HCT116 (cell line): ENCODE results near the gene SNED1. TPM values are rescaled to one million over a fixed set of nuclear protein-coding genes. Genes with fewer than 3 reads are reported as not detected.

Experiments
- ATAC-seq: fragments of 200-7000 bp; cut with Tn5 transposase; 2 replicates; pipeline ENCODE4 v1.9.1; 2020; ENCODE audit warnings: mild to moderate bottlenecking, moderate library complexity
- BruUV-seq: library from RNA; stranded (reverse); fragments of 400-500 nt; replicated peaks from 2 replicates; lab custom pipeline; 2021; lab: Mats Ljungman, UMichigan
- CTCF ChIA-PET: fragments of 300-600 bp; sonication (Branson Sonifier 250); formaldehyde crosslinking; loops from one replicate; lab custom pipeline; 2021; ENCODE audit warnings: antibody characterized with exemption; lab: Charles Lee
- POLR2A ChIA-PET: fragments of 300-600, 350-600 bp; sonication (Branson Sonifier 250); formaldehyde crosslinking; loops from one replicate; lab custom pipeline; 2021; ENCODE audit warnings: antibody characterized with exemption; lab: Charles Lee
- RAD21 ChIA-PET, 2 experiments: fragments of 300-600 bp; sonication (Branson Sonifier 250); formaldehyde crosslinking; loops; one replicate each; lab custom pipeline; 2023; ENCODE audit warnings: low total read pairs in 2 of 2; ENCODE audit not compliant: uncharacterized antibody in 2 of 2, unreplicated experiment in 2 of 2, low non-redundant PET in 1 of 2; lab: Charles Lee
- DNase-seq: peaks from one replicate; pipeline ENCODE4 v3.0.0-alpha.2; 2010; ENCODE audit warnings: low read depth, low spot score
- H2AFZ ChIP-seq: fragments of 200-600 bp; shearing (Covaris generic), sonication (generic); 2 replicates; pipeline ENCODE4 v1.6.1; 2017; ENCODE audit warnings: low read depth, mixed run types, mixed read lengths, antibody characterized with exemption, low read length; ENCODE audit not compliant: poor library complexity, severe bottlenecking
- H3K27ac ChIP-seq: 2 replicates; pipeline ENCODE4 v1.5.1; 2012; ENCODE audit warnings: low read depth, low read length
- H3K27me3 ChIP-seq: fragments of 200-600 bp; sonication (generic); 2 replicates; pipeline ENCODE4 v1.6.1; 2016; ENCODE audit warnings: mixed run types, low read length, mixed read lengths; ENCODE audit not compliant: insufficient read depth
- H3K36me3 ChIP-seq, 2 experiments: fragments of 200-500 bp in 1 of 2; fragments of 200-600 bp in 1 of 2; sonication (Bioruptor generic) in 1 of 2; sonication (generic) in 1 of 2; 2 replicates each; pipeline versions ENCODE4 v1.5.1 to v1.6.1; 2014 to 2016; ENCODE audit warnings: low read length in 2 of 2, inconsistent platforms in 1 of 2, mixed read lengths in 1 of 2, mixed run types in 1 of 2; ENCODE audit not compliant: insufficient read depth in 2 of 2, control insufficient read depth in 1 of 2
- H3K4me1 ChIP-seq, 2 experiments: fragments of 200-600 bp in 1 of 2; sonication (generic) in 1 of 2; 2 replicates each; pipeline versions ENCODE4 v1.5.1 to v1.6.1; 2012 to 2017; ENCODE audit warnings: low read length in 2 of 2, inconsistent platforms in 1 of 2, mild to moderate bottlenecking in 1 of 2, mixed read lengths in 1 of 2, mixed run types in 1 of 2, moderate library complexity in 1 of 2; ENCODE audit not compliant: insufficient read depth in 2 of 2, control insufficient read depth in 1 of 2
- H3K4me2 ChIP-seq: fragments of 200-600 bp; sonication (generic); 2 replicates; pipeline ENCODE4 v1.6.1; 2017; ENCODE audit warnings: mixed run types, low read length, mixed read lengths
- H3K4me3 ChIP-seq, 2 experiments: fragments of 200-600 bp in 1 of 2; sonication (generic) in 1 of 2; replicated peaks in 1 of 2; 2 replicates each; pipeline ENCODE4 v1.5.1; 2011 to 2016; ENCODE audit warnings: low read length in 2 of 2, control low read depth in 1 of 2, low read depth in 1 of 2, mild to moderate bottlenecking in 1 of 2, mixed read lengths in 1 of 2, mixed run types in 1 of 2
- H3K79me2 ChIP-seq: fragments of 200-600 bp; sonication (generic); 2 replicates; pipeline ENCODE4 v1.6.1; 2017; ENCODE audit warnings: mild to moderate bottlenecking, mixed run types, low read length, moderate library complexity, mixed read lengths; ENCODE audit not compliant: insufficient read depth
- H3K9ac ChIP-seq: fragments of 200-600 bp; sonication (generic); 2 replicates; pipeline ENCODE4 v1.6.1; 2016; ENCODE audit warnings: low read length, mixed read lengths
- H3K9me2 ChIP-seq: fragments of 200-600 bp; sonication (generic), shearing (Covaris generic); 2 replicates; pipeline ENCODE4 v1.6.1; 2017; ENCODE audit warnings: mixed run types, mild to moderate bottlenecking, moderate library complexity; ENCODE audit not compliant: insufficient read depth
- H3K9me3 ChIP-seq, 2 experiments: fragments of 200-500 bp in 1 of 2; fragments of 200-600 bp in 1 of 2; sonication (Bioruptor generic) in 1 of 2; sonication (generic) in 1 of 2; 2 replicates each; pipeline ENCODE4 v1.6.1; 2014 to 2017; ENCODE audit warnings: low read length in 2 of 2, mixed read lengths in 2 of 2, inconsistent platforms in 1 of 2, low read depth in 1 of 2, mild to moderate bottlenecking in 1 of 2, mixed run types in 1 of 2, moderate library complexity in 1 of 2; ENCODE audit not compliant: control insufficient read depth in 1 of 2, insufficient read depth in 1 of 2
- H4K20me1 ChIP-seq: fragments of 200-600 bp; sonication (generic), shearing (Covaris generic); 2 replicates; pipeline ENCODE4 v1.6.1; 2017; ENCODE audit warnings: mixed run types, mild to moderate bottlenecking, moderate library complexity; ENCODE audit not compliant: insufficient read depth
- CBX3 ChIP-seq: IDR thresholded peaks from 2 replicates; pipeline ENCODE4 v1.6.1; 2012; ENCODE audit warnings: low read depth
- CEBPB ChIP-seq: IDR thresholded peaks from 2 replicates; pipeline ENCODE4 v1.6.1; 2012; ENCODE audit warnings: low read depth
- EGR1 ChIP-seq: IDR thresholded peaks from 2 replicates; pipeline ENCODE4 v1.6.1; 2012; ENCODE audit warnings: low read depth
- ELF1 ChIP-seq: IDR thresholded peaks from 2 replicates; pipeline ENCODE4 v1.6.1; 2012; ENCODE audit warnings: low read depth, borderline replicate concordance
- EZH2 ChIP-seq: fragments of 200-600 bp; sonication (generic); IDR thresholded peaks from 2 replicates; pipeline ENCODE4 v1.6.1; 2017; ENCODE audit warnings: antibody characterized with exemption, mixed run types
- EZH2phosphoT487 ChIP-seq: fragments of 200-600 bp; IDR thresholded peaks from 2 replicates; pipeline ENCODE4 v1.6.1; 2018; ENCODE audit warnings: antibody characterized with exemption, borderline replicate concordance
- JUND ChIP-seq: IDR thresholded peaks from 2 replicates; pipeline ENCODE4 v1.6.1; 2012
- POLR2A ChIP-seq: IDR thresholded peaks from 2 replicates; pipeline ENCODE4 v1.7.0; 2011; ENCODE audit warnings: borderline replicate concordance; ENCODE audit not compliant: insufficient read depth, insufficient read length; ENCODE audit errors: extremely low read depth
- POLR2AphosphoS5 ChIP-seq: IDR thresholded peaks from 2 replicates; pipeline ENCODE4 v1.6.1; 2011; ENCODE audit warnings: mild to moderate bottlenecking, low read depth, low read length, moderate library complexity
- RAD21 ChIP-seq: IDR thresholded peaks from 2 replicates; pipeline ENCODE4 v1.6.1; 2012; ENCODE audit warnings: low read depth, mild to moderate bottlenecking
- SIN3A ChIP-seq: IDR thresholded peaks from 2 replicates; pipeline ENCODE4 v1.6.1; 2012; ENCODE audit warnings: low read depth
- SP1 ChIP-seq: IDR thresholded peaks from 2 replicates; pipeline ENCODE4 v1.6.1; 2012; ENCODE audit warnings: low read depth
- SRF ChIP-seq: IDR thresholded peaks from 2 replicates; pipeline ENCODE4 v1.6.1; 2012; ENCODE audit warnings: low read depth
- TCF7L2 ChIP-seq: IDR thresholded peaks from 2 replicates; pipeline ENCODE4 v1.7.0; 2011; ENCODE audit warnings: borderline replicate concordance, inconsistent platforms; ENCODE audit not compliant: insufficient read depth, insufficient read length; ENCODE audit errors: extremely low read depth
- YY1 ChIP-seq: IDR thresholded peaks from 2 replicates; pipeline ENCODE4 v1.6.1; 2011; ENCODE audit warnings: low read length, low read depth, moderate library complexity, mild to moderate bottlenecking; ENCODE audit not compliant: insufficient replicate concordance; ENCODE audit errors: extremely low read depth
- ZNF274 ChIP-seq: fragments of 200-500 bp; sonication (Bioruptor generic); IDR thresholded peaks from 2 replicates; pipeline ENCODE4 v1.6.1; 2014; ENCODE audit warnings: mild to moderate bottlenecking, low read depth, low read length, inconsistent platforms
- intact Hi-C: fragments of 100-400 bp; cut with micrococcal nuclease; formaldehyde crosslinking; loops from 2 replicates; pipeline ENCODE4 v1.10.0; 2022
- total RNA-seq: library from RNA; stranded (reverse); gene quantifications from one replicate; pipeline ENCODE4 v1.2.1, GENCODE V29; 2021; ENCODE audit not compliant: unreplicated experiment
- TF ChIP-seq, protein P1 (sequence below), 3 experiments: fragments of 200-600 bp in 1 of 3; sonication (generic) in 1 of 3; IDR thresholded peaks in 2 of 3; conservative IDR thresholded peaks in 1 of 3; 2 replicates each; pipeline ENCODE4 v1.5.1; 2012 to 2017; ENCODE audit warnings: low read depth in 2 of 3, low read length in 2 of 3, antibody characterized with exemption in 1 of 3, borderline replicate concordance in 1 of 3, control low read depth in 1 of 3, mild to moderate bottlenecking in 1 of 3, mixed read lengths in 1 of 3, mixed run types in 1 of 3, moderate library complexity in 1 of 3; ENCODE audit not compliant: insufficient read depth in 1 of 3
- TF ChIP-seq, protein P2 (sequence below): IDR thresholded peaks from 2 replicates; pipeline ENCODE4 v1.6.1; 2012
- TF ChIP-seq, protein P3 (sequence below): IDR thresholded peaks from 2 replicates; pipeline ENCODE4 v1.6.1; 2012; ENCODE audit warnings: low read depth

The SNED1 gene
- total RNA-seq, 1 experiment from 2014 or later: 9.6 TPM

DNA sequence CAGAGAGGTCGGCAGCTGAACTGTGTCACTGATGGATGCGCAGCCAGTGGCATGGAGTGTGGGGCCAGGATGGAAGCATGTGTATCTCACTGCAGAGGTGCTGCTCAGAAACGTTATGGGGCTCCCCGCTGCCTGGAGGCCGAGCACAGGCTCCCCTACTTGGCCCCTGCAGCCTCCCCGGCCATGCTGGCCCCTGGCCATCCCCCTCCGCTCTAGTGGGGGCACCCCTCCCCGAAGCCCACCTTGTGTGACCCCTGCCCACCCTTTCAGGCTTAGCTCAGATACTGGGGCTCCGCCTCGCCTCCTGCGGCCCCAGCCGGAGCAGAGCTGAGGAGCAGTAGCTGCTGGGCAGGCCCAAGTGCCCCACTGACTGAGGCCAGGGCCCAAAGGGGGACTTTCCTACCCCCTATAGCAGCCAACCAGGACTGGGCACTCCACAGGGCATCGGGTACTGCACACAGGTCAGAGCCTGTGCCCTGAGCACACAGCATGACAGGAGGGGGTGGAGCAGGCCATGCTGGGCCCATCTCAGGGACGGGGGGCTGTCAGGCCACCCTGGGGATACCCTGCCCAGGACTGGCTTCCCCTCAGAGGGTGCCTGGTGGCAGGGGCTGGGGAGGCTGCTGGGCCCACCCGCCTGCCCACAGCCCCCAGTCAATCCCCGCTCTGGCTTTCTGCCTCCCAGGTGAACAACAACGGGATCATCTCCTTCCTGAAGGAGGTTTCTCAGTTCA is 31.3 kb downstream of the SNED1 start (continued):
- TF ChIP-seq, protein P1, sequence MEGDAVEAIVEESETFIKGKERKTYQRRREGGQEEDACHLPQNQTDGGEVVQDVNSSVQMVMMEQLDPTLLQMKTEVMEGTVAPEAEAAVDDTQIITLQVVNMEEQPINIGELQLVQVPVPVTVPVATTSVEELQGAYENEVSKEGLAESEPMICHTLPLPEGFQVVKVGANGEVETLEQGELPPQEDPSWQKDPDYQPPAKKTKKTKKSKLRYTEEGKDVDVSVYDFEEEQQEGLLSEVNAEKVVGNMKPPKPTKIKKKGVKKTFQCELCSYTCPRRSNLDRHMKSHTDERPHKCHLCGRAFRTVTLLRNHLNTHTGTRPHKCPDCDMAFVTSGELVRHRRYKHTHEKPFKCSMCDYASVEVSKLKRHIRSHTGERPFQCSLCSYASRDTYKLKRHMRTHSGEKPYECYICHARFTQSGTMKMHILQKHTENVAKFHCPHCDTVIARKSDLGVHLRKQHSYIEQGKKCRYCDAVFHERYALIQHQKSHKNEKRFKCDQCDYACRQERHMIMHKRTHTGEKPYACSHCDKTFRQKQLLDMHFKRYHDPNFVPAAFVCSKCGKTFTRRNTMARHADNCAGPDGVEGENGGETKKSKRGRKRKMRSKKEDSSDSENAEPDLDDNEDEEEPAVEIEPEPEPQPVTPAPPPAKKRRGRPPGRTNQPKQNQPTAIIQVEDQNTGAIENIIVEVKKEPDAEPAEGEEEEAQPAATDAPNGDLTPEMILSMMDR (IDR thresholded peaks at IDR 0.05 in 2 of 3, conservative IDR thresholded peaks at IDR 0.05 in 1 of 3; ENCODE audit: borderline replicate concordance in 1 of 3, insufficient read depth in 1 of 3, low read depth in 2 of 3, low read length in 2 of 3): no peak
- TF ChIP-seq EGR1 (no peak), EZH2 (no peak), POLR2AphosphoS5 (no peak), POLR2A (no peak), YY1 (no peak)
- TF ChIP-seq, protein P2, sequence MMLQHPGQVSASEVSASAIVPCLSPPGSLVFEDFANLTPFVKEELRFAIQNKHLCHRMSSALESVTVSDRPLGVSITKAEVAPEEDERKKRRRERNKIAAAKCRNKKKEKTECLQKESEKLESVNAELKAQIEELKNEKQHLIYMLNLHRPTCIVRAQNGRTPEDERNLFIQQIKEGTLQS: no peak

DNA sequence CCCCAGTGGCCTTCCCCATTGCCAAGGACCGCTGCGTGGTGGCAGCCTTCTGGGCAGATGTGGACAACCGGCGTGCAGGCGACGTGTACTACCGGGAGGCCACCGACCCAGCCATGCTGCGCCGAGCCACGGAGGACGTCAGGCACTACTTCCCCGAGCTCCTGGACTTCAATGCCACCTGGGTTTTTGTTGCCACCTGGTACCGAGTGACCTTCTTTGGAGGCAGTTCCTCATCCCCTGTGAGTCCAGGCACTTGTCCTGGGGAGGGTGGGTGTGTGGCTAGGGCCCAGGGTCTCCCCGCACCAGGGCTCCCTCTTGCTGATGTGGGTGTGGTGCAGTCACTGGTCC is 31.9 kb downstream of the SNED1 start:
- no peaks in the 10 kb centered on the region for H3K9me2 ChIP-seq
- H3K27ac ChIP-seq: no peak overlapping the region
- no peak overlapping the region for H3K4me2 ChIP-seq
- no peak overlapping the region for H3K9ac ChIP-seq
- H3K79me2 ChIP-seq: no peaks in the 10 kb centered on the region
- H4K20me1 ChIP-seq: no peaks in the 10 kb centered on the region
- RAD21 ChIA-PET: no interaction called here
- CTCF ChIA-PET: no interaction called here
- intact Hi-C loops: no loop called here
- H3K27me3 ChIP-seq: no peaks in the 10 kb centered on the region
- H2AFZ ChIP-seq: no peak overlapping the region
- H3K4me3 ChIP-seq: no peak overlapping the region
- H3K36me3 ChIP-seq: no peaks in the 10 kb centered on the region
- ATAC-seq (no peak), DNase-seq (no peak)
- POLR2A ChIA-PET: no interaction called here
- peaks cover 7 to 13% of the 10 kb centered on the region in 2 experiments; a peak in 2 of 4 replicates for H3K9me3 ChIP-seq
- H3K4me1 ChIP-seq: no peaks in the 10 kb centered on the region
- BruUV-seq: no TSS peak
- TF ChIP-seq POLR2A: no peak
- no peak for TF ChIP-seq ZNF274
- TF ChIP-seq SP1: no peak
- TF ChIP-seq CBX3: no peak
- TF ChIP-seq CEBPB: no peak
- TF ChIP-seq, protein P2: no peak
- TF ChIP-seq, protein P3, sequence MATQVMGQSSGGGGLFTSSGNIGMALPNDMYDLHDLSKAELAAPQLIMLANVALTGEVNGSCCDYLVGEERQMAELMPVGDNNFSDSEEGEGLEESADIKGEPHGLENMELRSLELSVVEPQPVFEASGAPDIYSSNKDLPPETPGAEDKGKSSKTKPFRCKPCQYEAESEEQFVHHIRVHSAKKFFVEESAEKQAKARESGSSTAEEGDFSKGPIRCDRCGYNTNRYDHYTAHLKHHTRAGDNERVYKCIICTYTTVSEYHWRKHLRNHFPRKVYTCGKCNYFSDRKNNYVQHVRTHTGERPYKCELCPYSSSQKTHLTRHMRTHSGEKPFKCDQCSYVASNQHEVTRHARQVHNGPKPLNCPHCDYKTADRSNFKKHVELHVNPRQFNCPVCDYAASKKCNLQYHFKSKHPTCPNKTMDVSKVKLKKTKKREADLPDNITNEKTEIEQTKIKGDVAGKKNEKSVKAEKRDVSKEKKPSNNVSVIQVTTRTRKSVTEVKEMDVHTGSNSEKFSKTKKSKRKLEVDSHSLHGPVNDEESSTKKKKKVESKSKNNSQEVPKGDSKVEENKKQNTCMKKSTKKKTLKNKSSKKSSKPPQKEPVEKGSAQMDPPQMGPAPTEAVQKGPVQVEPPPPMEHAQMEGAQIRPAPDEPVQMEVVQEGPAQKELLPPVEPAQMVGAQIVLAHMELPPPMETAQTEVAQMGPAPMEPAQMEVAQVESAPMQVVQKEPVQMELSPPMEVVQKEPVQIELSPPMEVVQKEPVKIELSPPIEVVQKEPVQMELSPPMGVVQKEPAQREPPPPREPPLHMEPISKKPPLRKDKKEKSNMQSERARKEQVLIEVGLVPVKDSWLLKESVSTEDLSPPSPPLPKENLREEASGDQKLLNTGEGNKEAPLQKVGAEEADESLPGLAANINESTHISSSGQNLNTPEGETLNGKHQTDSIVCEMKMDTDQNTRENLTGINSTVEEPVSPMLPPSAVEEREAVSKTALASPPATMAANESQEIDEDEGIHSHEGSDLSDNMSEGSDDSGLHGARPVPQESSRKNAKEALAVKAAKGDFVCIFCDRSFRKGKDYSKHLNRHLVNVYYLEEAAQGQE: no peak
- TF ChIP-seq ELF1: no peak
- TF ChIP-seq TCF7L2: no peak
- TF ChIP-seq RAD21: no peak
- no peak for TF ChIP-seq EZH2phosphoT487
- TF ChIP-seq JUND: no peak
- no peak for TF ChIP-seq POLR2AphosphoS5
- no peak for TF ChIP-seq EZH2
- TF ChIP-seq EGR1: no peak
- no peak for TF ChIP-seq SRF
- no peak for TF ChIP-seq SIN3A
